Pancreas (tissue), 10 donors: Measurements from ENCODE around the gene NFS1. TPM values are rescaled to one million over a fixed set of nuclear protein-coding genes. Genes with fewer than 3 reads are reported as not detected.

Experiments
- ATAC-seq, 4 donors: fragments of 200-7000 bp; cut with Tn5 transposase; one replicate each; pipeline versions ENCODE4 v1.8.0 to v1.9.1; 2020; ENCODE audit warnings: mild to moderate bottlenecking in 4 of 4, moderate library complexity in 4 of 4
- DNase-seq, 6 donors: peaks; one replicate each; pipeline ENCODE4 v3.0.0-alpha.2; 2020
- FAIRE-seq: peaks from 2 replicates; lab custom pipeline; 2012; peaks lifted over from hg19 to GRCh38; lab: Jason Lieb, UNC
- H3K27ac ChIP-seq, 4 donors: fragments of 200-600 bp; sonication (generic); 1 replicate in 3 of 4; 2 replicates in 1 of 4; pipeline versions ENCODE4 v1.5.0 to v1.8.0; 2020
- H3K27me3 ChIP-seq, 4 donors: fragments of 200-600 bp; one replicate each; pipeline ENCODE4 v1.8.0; 2021
- H3K36me3 ChIP-seq, 3 donors: fragments of 200-600 bp; sonication (generic) in 1 of 3; one replicate each; pipeline versions ENCODE4 v1.5.0 to v1.8.0; 2020 to 2021
- H3K4me1 ChIP-seq, 3 donors: fragments of 200-600 bp; one replicate each; pipeline ENCODE4 v1.8.0; 2021
- H3K4me3 ChIP-seq, 4 donors: fragments of 200-600 bp; sonication (generic) in 2 of 4; one replicate each; pipeline versions ENCODE4 v1.5.0 to v1.8.0; 2020 to 2021
- H3K9me3 ChIP-seq, 4 donors: fragments of 200-600 bp; one replicate each; pipeline ENCODE4 v1.8.0; 2021
- WGBS, 2 donors: extraction: QIAGEN DNeasy Blood & Tissue Kit; methylation state at CpG; one replicate each; pipeline ENCODE4 v1.1.7; 2013; 5-methylcytosine and 5-hydroxymethylcytosine counted together
- intact Hi-C, 3 donors: fragments of 100-400 bp; cut with DNase I; formaldehyde crosslinking; loops; one replicate each; pipeline versions ENCODE4 v1.11.1 to v1.14.2; 2022
- polyA plus RNA-seq, 2 donors: library from polyadenylated mRNA; stranded (reverse); fragments of 200-250 nt; gene quantifications; one replicate each; pipeline ENCODE4 v1.2.3, GENCODE V29; 2013
- total RNA-seq, 6 donors: library from RNA; stranded (reverse); fragmentation: NEBNext Ultra II Directional in 4 of 6; extraction: Animal tissue kit (Norgen Biotek cat#: 25700) in 4 of 6; gene quantifications; one replicate each; pipeline versions ENCODE4 v1.2.1 to v1.2.4, GENCODE V29; 2021 to 2023
- TF ChIP-seq, protein P1 (sequence below), 4 donors: fragments of 200-600 bp; sonication (generic) in 3 of 4; IDR thresholded peaks; one replicate each; pipeline versions ENCODE4 v1.5.0 to v1.8.0; 2021; ENCODE audit warnings: antibody characterized with exemption in 4 of 4
- donor health status: healthy with polysubstance abuse.
- donor health status: DM: no; HTN: no; CAD: no; lungs with moderate emphysema.
- donor health status: DM: no; HTN: no; CAD: no.
- donor health status: control.
- donor health status: control.
- donor health status: Bipolar disorder and iron deficiency.
- donor health status: DM: yes; HTN: yes; CAD: no.
- donor health status: DM: no; HTN: no; CAD: no.
- donor health status: DM: no; HTN: no; CAD: no.
- donor health status: DM: yes; HTN: yes; CAD: no.

Gene NFS1
- total and polyA plus RNA-seq, 8 donors, result 11.0 to 34.8 (median 15.2) TPM

DNA sequence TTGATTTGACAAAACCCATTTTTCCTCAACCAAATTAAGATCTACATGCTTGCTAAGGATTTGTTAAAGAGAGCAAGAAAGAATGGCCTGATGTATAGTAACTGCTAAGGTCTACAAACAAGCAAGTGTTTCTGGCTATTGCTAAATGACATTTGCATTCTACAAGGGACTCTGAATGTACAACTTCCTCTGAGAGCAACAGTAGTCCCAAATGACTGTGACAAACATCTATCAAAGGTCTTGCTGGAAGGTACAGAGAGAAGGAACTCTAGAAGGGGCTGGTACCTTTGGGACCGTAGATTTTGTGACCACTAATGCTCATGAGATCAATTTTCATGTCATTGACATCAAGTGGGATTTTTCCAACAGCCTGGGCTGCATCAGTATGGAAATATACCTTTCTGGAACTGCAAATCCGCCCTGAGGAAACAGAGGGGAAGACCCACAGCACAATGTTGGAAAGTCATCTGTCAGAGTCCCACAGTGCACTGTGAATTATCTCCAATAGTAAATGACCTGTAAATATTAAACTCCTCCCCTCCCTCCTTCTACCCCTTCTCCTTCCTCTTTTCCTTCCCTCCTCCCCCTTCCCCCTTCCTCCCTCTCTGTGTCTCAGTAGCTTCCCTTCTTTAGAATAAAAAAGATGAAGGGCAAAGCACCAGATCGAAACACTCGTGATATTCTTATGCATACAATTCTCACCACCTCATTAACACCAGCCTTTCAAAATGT, 18.5 kb downstream of the NFS1 start:
- Histone ChIP-seq H3K9me3 (no peaks in the 10 kb centered on the region), H3K4me3 (no peak overlapping the region), H3K4me1 (no peaks in the 10 kb centered on the region), H3K27ac (no peak overlapping the region), H3K27me3 (no peaks in the 10 kb centered on the region), H3K36me3 (no peaks in the 10 kb centered on the region)
- no peak for ATAC-seq
- FAIRE-seq, result no peak
- intact Hi-C loops, result no loop called here
- TF ChIP-seq, protein P1, sequence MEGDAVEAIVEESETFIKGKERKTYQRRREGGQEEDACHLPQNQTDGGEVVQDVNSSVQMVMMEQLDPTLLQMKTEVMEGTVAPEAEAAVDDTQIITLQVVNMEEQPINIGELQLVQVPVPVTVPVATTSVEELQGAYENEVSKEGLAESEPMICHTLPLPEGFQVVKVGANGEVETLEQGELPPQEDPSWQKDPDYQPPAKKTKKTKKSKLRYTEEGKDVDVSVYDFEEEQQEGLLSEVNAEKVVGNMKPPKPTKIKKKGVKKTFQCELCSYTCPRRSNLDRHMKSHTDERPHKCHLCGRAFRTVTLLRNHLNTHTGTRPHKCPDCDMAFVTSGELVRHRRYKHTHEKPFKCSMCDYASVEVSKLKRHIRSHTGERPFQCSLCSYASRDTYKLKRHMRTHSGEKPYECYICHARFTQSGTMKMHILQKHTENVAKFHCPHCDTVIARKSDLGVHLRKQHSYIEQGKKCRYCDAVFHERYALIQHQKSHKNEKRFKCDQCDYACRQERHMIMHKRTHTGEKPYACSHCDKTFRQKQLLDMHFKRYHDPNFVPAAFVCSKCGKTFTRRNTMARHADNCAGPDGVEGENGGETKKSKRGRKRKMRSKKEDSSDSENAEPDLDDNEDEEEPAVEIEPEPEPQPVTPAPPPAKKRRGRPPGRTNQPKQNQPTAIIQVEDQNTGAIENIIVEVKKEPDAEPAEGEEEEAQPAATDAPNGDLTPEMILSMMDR (IDR thresholded peaks at IDR 0.05), result no peak
- WGBS, 2 donors, result 87 to 90% methylated on average over 4 of the region's 4 CpGs
- DNase-seq, result no peak

DNA sequence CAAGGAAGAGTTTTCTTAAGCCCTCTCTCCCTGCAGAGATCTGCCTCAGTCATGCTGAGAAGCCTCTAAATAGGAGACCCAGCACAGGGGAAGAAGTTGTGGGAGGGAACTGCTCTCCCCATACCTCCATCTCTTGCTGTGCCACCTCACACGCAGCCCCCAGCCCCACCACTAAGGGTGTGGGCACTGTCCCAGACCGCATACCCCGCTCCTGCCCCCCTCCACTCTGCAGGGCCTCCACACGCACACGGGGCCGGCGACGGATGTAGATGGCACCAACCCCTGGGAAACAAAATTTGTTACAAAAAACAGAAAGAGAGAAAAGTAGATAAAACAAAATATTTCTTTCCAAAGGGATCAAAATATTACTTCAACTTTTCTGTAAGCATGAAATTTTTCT, 24.2 kb downstream of the NFS1 start:
- H3K4me3 ChIP-seq, result no peak overlapping the region
- ATAC-seq, result no peak
- TF ChIP-seq, protein P1 (IDR thresholded peaks at IDR 0.05), result no peak

DNA sequence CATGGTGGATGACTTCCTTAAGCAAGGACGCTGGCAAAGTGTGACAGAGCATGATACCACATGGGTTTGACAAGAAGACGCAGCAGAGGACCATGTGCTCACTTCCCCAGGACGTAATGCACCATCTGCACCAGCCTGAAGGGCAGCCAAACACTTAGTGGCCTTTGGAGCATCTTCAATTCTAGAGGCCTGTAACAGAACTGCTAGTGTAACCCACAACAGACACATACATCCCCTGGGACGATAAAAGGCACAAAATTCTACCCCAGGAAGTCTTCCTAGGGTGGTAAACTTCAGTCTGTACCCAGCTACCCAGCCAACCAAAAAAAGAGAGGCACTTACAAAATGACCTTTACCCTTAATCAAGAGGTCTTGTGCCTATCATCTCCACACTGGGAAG, 25.3 kb downstream of the NFS1 start:
- peaks cover 3 to 35% (median 12%) of the 10 kb centered on the region in 3 donors for H3K36me3 ChIP-seq
- H3K4me1 ChIP-seq, result no peaks in the 10 kb centered on the region
- no peak for DNase-seq
- no peaks in the 10 kb centered on the region for H3K27me3 ChIP-seq
- TF ChIP-seq, protein P1 (IDR thresholded peaks at IDR 0.05), result no peak
- intact Hi-C loops, result no loop called here
- H3K9me3 ChIP-seq, result no peaks in the 10 kb centered on the region
- no peak for ATAC-seq
- 91 to 97% methylated on average over 4 of the region's 4 CpGs for WGBS, 2 donors
- no peak for FAIRE-seq
- H3K4me3 ChIP-seq, result no peak overlapping the region
- H3K27ac ChIP-seq, result no peak overlapping the region

More for the DNA sequence above, 24.2 kb downstream of the NFS1 start:
- no peaks in the 10 kb centered on the region for H3K9me3 ChIP-seq
- no peak overlapping the region for H3K27ac ChIP-seq
- intact Hi-C loops, result no loop called here
- no peaks in the 10 kb centered on the region for H3K27me3 ChIP-seq
- 92 to 94% methylated on average over 8 of the region's 8 CpGs for WGBS, 2 donors
- H3K4me1 ChIP-seq, result no peaks in the 10 kb centered on the region
- FAIRE-seq (no peak), DNase-seq (no peak)
- H3K36me3 ChIP-seq, result peaks cover 3 to 29% (median 12%) of the 10 kb centered on the region in 3 donors

DNA sequence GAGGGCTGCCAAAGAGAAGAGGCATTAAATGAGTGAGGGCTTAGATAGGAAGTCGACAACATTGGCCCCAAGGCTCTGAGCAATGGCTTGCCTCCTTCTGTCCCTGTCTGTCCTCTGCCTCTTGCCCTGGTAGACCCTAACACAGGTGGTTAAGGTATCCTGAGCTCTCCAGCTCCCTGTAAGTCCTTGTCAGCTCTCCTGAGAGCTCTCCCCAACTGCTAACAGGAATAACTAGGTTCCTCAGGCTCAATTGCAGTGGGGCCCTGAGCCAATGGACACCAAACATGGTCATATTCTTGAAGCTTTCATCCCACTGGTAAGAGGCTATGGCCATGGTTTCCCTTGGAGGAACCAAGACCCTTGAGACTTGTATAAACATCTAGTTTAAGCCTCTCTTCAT, 29.5 kb downstream of the NFS1 start:
- no peaks in the 10 kb centered on the region for H3K27me3 ChIP-seq
- peaks cover 3 to 37% (median 12%) of the 10 kb centered on the region in 3 donors for H3K36me3 ChIP-seq
- TF ChIP-seq, protein P1 (IDR thresholded peaks at IDR 0.05), result no peak
- no peak overlapping the region for H3K4me3 ChIP-seq
- intact Hi-C loops, result no loop called here
- H3K27ac ChIP-seq, result no peak overlapping the region
- H3K9me3 ChIP-seq, result no peaks in the 10 kb centered on the region
- DNase-seq, result no peak
- H3K4me1 ChIP-seq, result no peaks in the 10 kb centered on the region
- FAIRE-seq, result no peak
- no peak for ATAC-seq
- WGBS, 2 donors, result 79 to 86% methylated on average over 1 of the region's 1 CpG

DNA sequence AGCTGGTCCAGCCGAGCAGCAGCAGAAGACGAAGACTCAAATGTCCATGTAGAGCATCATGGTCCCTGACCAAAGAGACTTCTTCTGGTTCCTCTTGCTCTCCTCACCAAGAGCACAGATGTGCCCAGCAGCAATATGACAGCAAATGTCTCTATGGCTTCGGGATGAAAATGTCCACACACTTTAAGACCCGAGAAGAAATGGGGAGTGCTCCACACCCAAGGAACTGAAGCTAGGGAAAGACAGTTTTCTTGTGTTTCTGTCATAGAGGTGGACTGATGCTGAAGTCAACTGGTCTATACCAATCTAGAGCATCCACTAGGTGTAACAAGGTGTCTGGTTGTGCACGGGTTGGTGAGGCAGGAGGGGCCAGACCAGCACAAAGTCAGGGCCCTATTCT, 29.9 kb downstream of the NFS1 start:
- H3K27ac ChIP-seq, result no peak overlapping the region
- TF ChIP-seq, protein P1 (IDR thresholded peaks at IDR 0.05), result no peak
- H3K4me3 ChIP-seq, result no peak overlapping the region
- no peak for FAIRE-seq
- H3K9me3 ChIP-seq, result no peaks in the 10 kb centered on the region
- H3K4me1 ChIP-seq, result no peaks in the 10 kb centered on the region
- ATAC-seq, result no peak
- H3K27me3 ChIP-seq, result no peaks in the 10 kb centered on the region
- no peak for DNase-seq
- 89 to 92% methylated on average over 5 of the region's 5 CpGs for WGBS, 2 donors
- peaks cover 3 to 37% (median 10%) of the 10 kb centered on the region in 3 donors for H3K36me3 ChIP-seq
- intact Hi-C loops, result no loop called here
